ENCODE measurements around the gene MET.
"Not testable (repeated sequence)": the region's sequence is repeated elsewhere in the genome, so short reads cannot be mapped to it uniquely, and the experiment has no call there.

MET gene

GRCh38 chr7:116698930-116699721 lies 27.1 kb downstream of the MET start:
- DNase-seq, result no peak

- DNase-seq, result no peak
Measured at GRCh38 chr7:116699722-116700120, 27.7 kb downstream of the MET start.

GRCh38 chr7:116702046-116702785 lies 30.2 kb downstream of the MET start:
- no peak for DNase-seq

GRCh38 chr7:116704650-116705228 lies 32.7 kb downstream of the MET start:
- no peak for DNase-seq

GRCh38 chr7:116705419-116705818 lies 33.4 kb downstream of the MET start:
- DNase-seq, result no peak

GRCh38 chr7:116706668-116707126 lies 34.7 kb downstream of the MET start:
- DNase-seq, result peak; percentile 48

GRCh38 chr7:116707289-116707688 lies 35.3 kb downstream of the MET start:
- no peak for DNase-seq

GRCh38 chr7:116708248-116708647 lies 36.3 kb downstream of the MET start:
- no peak for DNase-seq

GRCh38 chr7:116708861-116709260 lies 36.9 kb downstream of the MET start:
- no peak for DNase-seq

GRCh38 chr7:116709336-116709735 lies 37.3 kb downstream of the MET start:
- no peak for DNase-seq

- no peak for DNase-seq
Measured at GRCh38 chr7:116710764-116711452, 38.9 kb downstream of the MET start.

GRCh38 chr7:116711790-116712189 lies 39.8 kb downstream of the MET start:
- no peak for DNase-seq

GRCh38 chr7:116713500-116713899 lies 41.5 kb downstream of the MET start:
- no peak for DNase-seq

- no peak for DNase-seq
Measured at GRCh38 chr7:116713918-116714317, 41.9 kb downstream of the MET start.

- DNase-seq, result no peak
Measured at GRCh38 chr7:116715077-116715476, 43.1 kb downstream of the MET start.

- DNase-seq, result no peak
Measured at GRCh38 chr7:116717137-116717536, 45.1 kb downstream of the MET start.

- not testable (repeated sequence) for DNase-seq
Measured at GRCh38 chr7:116723959-116724529, 52.0 kb downstream of the MET start.

- DNase-seq, result no peak
Measured at GRCh38 chr7:116724560-116725231, 52.7 kb downstream of the MET start.

- no peak for DNase-seq
Measured at GRCh38 chr7:116726149-116726548, 54.2 kb downstream of the MET start.

- no peak for DNase-seq
Measured at GRCh38 chr7:116726713-116727431, 54.9 kb downstream of the MET start.

- no peak for DNase-seq
Measured at GRCh38 chr7:116727432-116728009, 55.5 kb downstream of the MET start.
